Activated naive CD8-positive, alpha-beta T cell treated with anti-CD3 and anti-CD28 coated beads for 36 hours (primary cell): ENCODE data around the gene SSBP3. TPM values are rescaled to one million over a fixed set of nuclear protein-coding genes. Genes with fewer than 3 reads are reported as not detected.

Source experiments
- DNase-seq: peaks from one replicate; pipeline ENCODE4 v3.0.0; 2021
- H3K27ac Mint-ChIP-seq: one replicate; pipeline ENCODE4 v1.8.0; 2022; ENCODE audit warnings: mild to moderate bottlenecking, moderate library complexity, mixed read lengths
- H3K27me3 Mint-ChIP-seq: one replicate; pipeline ENCODE4 v1.8.0; 2022; ENCODE audit warnings: mild to moderate bottlenecking, mixed read lengths
- H3K36me3 Mint-ChIP-seq: one replicate; pipeline ENCODE4 v1.8.0; 2021; ENCODE audit warnings: mild to moderate bottlenecking, mixed read lengths
- H3K4me1 Mint-ChIP-seq: one replicate; pipeline ENCODE4 v1.8.0; 2021; ENCODE audit warnings: mixed read lengths
- H3K4me3 Mint-ChIP-seq: one replicate; pipeline ENCODE4 v1.8.0; 2022; ENCODE audit warnings: mild to moderate bottlenecking, moderate library complexity, mixed read lengths
- H3K9me3 Mint-ChIP-seq: one replicate; pipeline ENCODE4 v1.8.0; 2022; ENCODE audit warnings: mixed read lengths
- total RNA-seq, 2 experiments: library from RNA; stranded (reverse); gene quantifications; one replicate each; pipeline ENCODE4 v1.2.3, GENCODE V29; 2021

The SSBP3 gene
- total RNA-seq, 2 experiments from 2014 or later, result 62.8 to 65.4 TPM

- Mint-ChIP-seq H3K36me3 (peaks cover 2% of the 10 kb centered on the region), H3K27ac (peak overlapping the region; percentile 61), H3K4me1 (peaks cover 68% of the 10 kb centered on the region), H3K9me3 (no peaks in the 10 kb centered on the region), H3K27me3 (no peaks in the 10 kb centered on the region), H3K4me3 (peak overlapping the region; percentile 15)
- no peak for DNase-seq
Observed at GRCh38 chr1:54297596-54298283, 108.5 kb downstream of the SSBP3 start.

DNA sequence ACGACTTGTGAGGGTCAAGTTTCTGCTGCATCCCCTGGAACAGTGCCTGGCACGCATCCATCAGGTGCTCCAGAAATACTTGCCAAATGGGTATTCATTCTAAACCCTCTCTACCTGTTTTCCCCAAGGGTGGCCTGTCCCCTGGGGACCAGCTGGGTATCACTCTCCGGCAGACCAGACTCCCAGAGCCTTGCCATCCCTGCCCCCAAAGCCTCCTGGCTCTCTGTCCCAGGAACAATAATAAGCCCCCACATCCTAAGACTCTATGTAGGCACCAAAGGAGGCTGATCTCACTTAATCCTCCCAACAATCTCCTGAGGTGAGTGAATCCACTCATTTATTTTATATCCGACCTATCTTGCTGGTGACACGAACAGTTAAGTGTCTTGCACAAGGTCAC, 109.5 kb downstream of the SSBP3 start:
- Mint-ChIP-seq H3K9me3 (no peaks in the 10 kb centered on the region), H3K4me3 (no peak overlapping the region), H3K27ac (no peak overlapping the region), H3K36me3 (peaks cover 2% of the 10 kb centered on the region), H3K27me3 (no peaks in the 10 kb centered on the region), H3K4me1 (peaks cover 68% of the 10 kb centered on the region)
- DNase-seq, result no peak

DNA sequence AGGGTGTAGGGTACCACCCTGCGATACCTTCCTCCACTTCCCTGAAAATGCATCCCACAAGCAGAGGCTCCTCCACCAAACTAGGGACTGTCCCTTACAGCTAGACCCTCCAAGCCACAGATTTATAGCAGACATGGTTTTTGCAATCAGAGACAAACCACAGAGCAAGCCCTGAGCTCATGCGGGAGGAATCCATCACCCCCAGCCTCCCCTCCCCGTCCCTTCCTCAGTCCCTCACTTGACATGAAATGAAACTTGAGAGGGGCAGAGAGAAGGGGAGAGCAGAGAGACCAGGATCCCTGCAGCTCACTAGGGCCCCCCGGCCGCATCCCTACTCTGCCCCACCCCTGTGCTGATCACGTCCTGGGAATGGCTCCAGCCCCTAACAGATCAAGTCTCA, 111.3 kb downstream of the SSBP3 start:
- Mint-ChIP-seq H3K36me3 (peaks cover 2% of the 10 kb centered on the region), H3K4me3 (no peak overlapping the region), H3K27me3 (no peaks in the 10 kb centered on the region), H3K4me1 (peaks cover 76% of the 10 kb centered on the region), H3K27ac (no peak overlapping the region), H3K9me3 (no peaks in the 10 kb centered on the region)
- no peak for DNase-seq

DNA sequence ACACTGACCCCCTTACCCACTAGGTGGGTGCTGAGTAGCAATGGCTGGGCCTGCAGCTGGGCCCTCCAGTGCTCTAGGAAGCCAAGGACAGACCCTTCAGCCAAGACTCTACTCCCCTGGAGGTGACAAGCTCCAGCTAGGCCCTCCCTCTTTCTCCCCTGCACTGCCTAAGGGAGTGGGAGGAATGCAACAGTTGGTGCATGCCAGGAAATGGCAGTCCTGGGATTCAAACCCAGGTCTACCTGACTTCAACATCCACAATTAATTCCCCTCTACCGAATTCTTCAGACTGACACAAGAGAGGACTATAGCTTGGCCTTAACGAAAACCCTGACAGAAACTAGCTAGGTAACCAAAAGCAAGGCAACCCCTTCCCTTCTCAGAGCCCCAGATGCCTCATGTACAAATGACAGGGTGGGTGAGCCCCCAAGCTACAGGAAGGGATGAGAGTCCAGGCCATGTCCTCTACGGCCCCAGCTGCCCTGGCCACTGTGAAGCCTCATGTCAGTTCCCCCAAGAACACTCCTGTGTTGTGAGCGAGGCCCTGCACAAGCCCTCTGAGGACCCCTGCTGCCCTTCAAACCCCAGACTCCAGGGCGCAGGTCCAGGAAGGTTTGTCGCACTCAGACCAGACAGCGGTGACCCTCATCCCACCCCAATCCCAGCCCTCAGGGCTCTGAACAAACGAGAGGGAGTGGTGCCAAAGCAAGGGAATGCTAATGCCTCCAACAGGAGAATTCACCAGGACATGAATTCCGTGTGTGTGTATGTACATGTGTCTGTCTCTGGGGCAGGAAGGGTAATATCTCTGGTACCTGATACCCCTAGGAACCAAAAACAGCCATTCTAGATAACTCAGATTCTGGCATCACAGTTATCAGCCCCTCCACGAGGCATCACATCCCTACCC, 113.9 kb downstream of the SSBP3 start:
- peaks cover 73% of the 10 kb centered on the region for H3K4me1 Mint-ChIP-seq
- peaks cover 6% of the 10 kb centered on the region for H3K36me3 Mint-ChIP-seq
- no peaks in the 10 kb centered on the region for H3K9me3 Mint-ChIP-seq
- no peak overlapping the region for H3K4me3 Mint-ChIP-seq
- no peaks in the 10 kb centered on the region for H3K27me3 Mint-ChIP-seq
- H3K27ac Mint-ChIP-seq, result peak overlapping the region; percentile 23
- DNase-seq, result no peak

DNA sequence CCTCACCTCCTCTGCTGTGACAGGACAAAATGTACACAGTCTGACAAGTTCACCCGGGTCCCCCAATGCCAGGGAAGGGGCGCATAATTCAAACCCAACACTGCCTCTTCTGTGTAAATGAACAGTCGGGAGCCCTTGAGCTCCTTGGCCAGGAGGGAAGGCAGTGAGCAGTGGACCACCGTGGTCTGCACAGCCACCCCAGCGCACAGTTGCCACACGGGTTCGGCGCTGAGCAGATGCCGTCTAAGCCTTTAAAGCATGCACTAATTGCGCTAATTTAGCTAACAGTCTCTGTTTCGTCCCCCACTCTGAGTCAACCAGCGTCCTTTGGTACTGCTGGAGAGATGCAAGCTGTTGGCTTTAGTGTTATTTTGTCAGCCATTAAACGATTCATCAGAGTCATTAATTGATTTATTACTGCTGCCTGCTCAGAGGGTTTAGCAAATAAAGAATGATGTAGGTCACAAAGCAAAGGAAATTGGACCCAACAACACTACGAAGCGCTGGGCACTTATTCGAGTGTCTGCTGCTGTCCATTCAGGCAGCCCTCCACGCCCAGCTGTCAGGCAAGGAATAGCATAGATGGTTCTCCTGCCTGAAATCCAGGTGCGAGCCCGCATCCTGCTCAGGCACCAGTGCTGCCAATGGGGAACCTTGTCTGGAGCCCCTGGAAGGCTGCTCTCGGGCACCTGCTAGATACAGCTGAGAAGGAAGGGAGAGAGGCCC, 114.8 kb downstream of the SSBP3 start:
- H3K27ac Mint-ChIP-seq, result peak overlapping the region; percentile 67
- no peaks in the 10 kb centered on the region for H3K27me3 Mint-ChIP-seq
- H3K36me3 Mint-ChIP-seq, result peaks cover 9% of the 10 kb centered on the region
- DNase-seq, result no peak
- H3K4me3 Mint-ChIP-seq, result no peak overlapping the region
- H3K4me1 Mint-ChIP-seq, result peaks cover 77% of the 10 kb centered on the region
- no peaks in the 10 kb centered on the region for H3K9me3 Mint-ChIP-seq

- no peak overlapping the region for H3K4me3 Mint-ChIP-seq
- H3K27me3 Mint-ChIP-seq, result no peaks in the 10 kb centered on the region
- no peak for DNase-seq
- H3K27ac Mint-ChIP-seq, result peak overlapping the region; percentile 78
- H3K36me3 Mint-ChIP-seq, result peaks cover 14% of the 10 kb centered on the region
- peaks cover 82% of the 10 kb centered on the region for H3K4me1 Mint-ChIP-seq
- no peaks in the 10 kb centered on the region for H3K9me3 Mint-ChIP-seq
Observed at GRCh38 chr1:54290506-54291184, 115.5 kb downstream of the SSBP3 start.

DNA sequence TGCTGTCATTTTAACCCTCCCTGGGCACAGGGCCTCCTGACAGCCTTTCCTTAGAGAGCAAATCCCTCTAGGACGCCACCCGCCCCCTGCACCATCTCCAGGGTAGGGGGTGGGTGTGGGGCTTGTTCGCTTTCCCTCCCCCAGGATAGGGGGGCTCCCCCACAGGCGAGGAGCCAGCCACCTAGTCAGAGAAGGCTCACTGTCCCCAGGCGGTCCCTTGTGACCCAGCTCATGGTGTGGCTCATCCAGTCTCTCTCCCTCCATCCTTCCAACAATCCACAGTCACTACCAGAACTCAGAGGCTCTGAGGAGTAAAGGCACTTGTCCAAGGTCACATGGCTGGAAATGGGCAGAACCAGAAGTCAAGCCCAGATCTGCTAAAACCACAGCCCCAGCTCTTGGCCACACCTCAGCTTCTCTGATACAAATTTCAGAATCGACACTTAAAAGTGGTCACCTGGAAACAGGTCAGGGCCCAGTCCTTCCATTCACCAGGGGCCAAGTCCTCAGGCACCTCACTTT, 116.4 kb downstream of the SSBP3 start:
- Mint-ChIP-seq H3K27ac (peak overlapping the region; percentile 84), H3K27me3 (no peaks in the 10 kb centered on the region), H3K4me3 (no peak overlapping the region), H3K4me1 (peaks cover 80% of the 10 kb centered on the region), H3K9me3 (no peaks in the 10 kb centered on the region), H3K36me3 (peaks cover 16% of the 10 kb centered on the region)
- no peak for DNase-seq

DNA sequence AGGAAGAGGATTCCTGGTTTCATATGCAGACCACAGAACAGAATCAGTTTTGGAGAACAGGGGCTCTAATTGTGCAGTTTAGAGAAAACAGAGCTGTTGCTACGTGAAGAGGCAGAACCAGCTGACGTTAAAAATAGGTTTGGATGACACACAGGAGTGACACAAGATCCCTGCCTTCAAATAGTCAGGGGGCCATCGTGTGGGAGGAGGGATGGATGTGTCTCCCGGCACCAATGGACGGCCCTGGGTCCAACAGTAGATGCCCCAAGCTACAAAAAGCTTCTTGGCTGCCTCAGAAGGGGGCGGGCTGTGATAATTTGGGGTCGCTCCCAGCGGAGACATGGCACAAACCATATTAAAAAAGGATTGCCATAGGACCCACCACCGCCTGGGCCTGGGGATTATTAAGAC, 118.4 kb downstream of the SSBP3 start:
- DNase-seq, result no peak
- peaks cover 85% of the 10 kb centered on the region for H3K4me1 Mint-ChIP-seq
- H3K36me3 Mint-ChIP-seq, result peaks cover 15% of the 10 kb centered on the region
- H3K27ac Mint-ChIP-seq, result peak overlapping the region; percentile 97
- H3K9me3 Mint-ChIP-seq, result no peaks in the 10 kb centered on the region
- H3K4me3 Mint-ChIP-seq, result peak overlapping the region; percentile 83
- H3K27me3 Mint-ChIP-seq, result no peaks in the 10 kb centered on the region

GRCh38 chr1:54287176-54287650, 119.0 kb downstream of the SSBP3 start:
- no peaks in the 10 kb centered on the region for H3K27me3 Mint-ChIP-seq
- peaks cover 15% of the 10 kb centered on the region for H3K36me3 Mint-ChIP-seq
- H3K4me1 Mint-ChIP-seq, result peaks cover 85% of the 10 kb centered on the region
- peak overlapping the region; percentile 83 for H3K4me3 Mint-ChIP-seq
- peak overlapping the region; percentile 97 for H3K27ac Mint-ChIP-seq
- DNase-seq, result peak; percentile 89
- H3K9me3 Mint-ChIP-seq, result no peaks in the 10 kb centered on the region

- DNase-seq, result no peak
- H3K9me3 Mint-ChIP-seq, result no peaks in the 10 kb centered on the region
- peak overlapping the region; percentile 83 for H3K4me3 Mint-ChIP-seq
- H3K36me3 Mint-ChIP-seq, result peaks cover 15% of the 10 kb centered on the region
- peak overlapping the region; percentile 97 for H3K27ac Mint-ChIP-seq
- peaks cover 83% of the 10 kb centered on the region for H3K4me1 Mint-ChIP-seq
- no peaks in the 10 kb centered on the region for H3K27me3 Mint-ChIP-seq
Observed at GRCh38 chr1:54285815-54286345, 120.3 kb downstream of the SSBP3 start.

GRCh38 chr1:54284781-54285529, 121.2 kb downstream of the SSBP3 start:
- peak overlapping the region; percentile 83 for H3K4me3 Mint-ChIP-seq
- peak overlapping the region; percentile 97 for H3K27ac Mint-ChIP-seq
- peaks cover 21% of the 10 kb centered on the region for H3K36me3 Mint-ChIP-seq
- H3K9me3 Mint-ChIP-seq, result no peaks in the 10 kb centered on the region
- H3K27me3 Mint-ChIP-seq, result no peaks in the 10 kb centered on the region
- H3K4me1 Mint-ChIP-seq, result peaks cover 83% of the 10 kb centered on the region
- DNase-seq, result peak; percentile 51

GRCh38 chr1:54283635-54284385, 122.4 kb downstream of the SSBP3 start:
- Mint-ChIP-seq H3K27me3 (no peaks in the 10 kb centered on the region), H3K4me1 (peaks cover 76% of the 10 kb centered on the region), H3K9me3 (no peaks in the 10 kb centered on the region), H3K4me3 (no peak overlapping the region), H3K36me3 (peaks cover 23% of the 10 kb centered on the region), H3K27ac (peak overlapping the region; percentile 97)
- DNase-seq, result no peak
